Stomach (tissue), 9 donors: ENCODE results near the gene AATF. TPM values are rescaled to one million over a fixed set of nuclear protein-coding genes. Genes with fewer than 3 reads are reported as not detected.

Experiments used
- DNase-seq, 2 donors: peaks; one replicate each; pipeline versions ENCODE4 v3.0.0 to v3.0.0-alpha.2; 2013 to 2019
- H3K27ac ChIP-seq, 5 donors: fragments of 200-600 bp in 4 of 5; sonication (generic) in 4 of 5; one replicate each; pipeline ENCODE4 v1.5.1; 2013 to 2019; ENCODE audit warnings: mild to moderate bottlenecking in 1 of 5, moderate library complexity in 1 of 5
- H3K27me3 ChIP-seq, 3 donors: fragments of 200-600 bp; sonication (generic); one replicate each; pipeline ENCODE4 v1.5.1; 2017 to 2019; ENCODE audit warnings: mixed run types in 1 of 3
- H3K36me3 ChIP-seq, 4 donors: fragments of 200-600 bp; sonication (generic); 1 replicate in 3 of 4; 2 replicates in 1 of 4; pipeline ENCODE4 v1.5.1; 2016 to 2019
- H3K4me1 ChIP-seq, 4 donors: fragments of 200-600 bp; sonication (generic); one replicate each; pipeline ENCODE4 v1.5.1; 2016 to 2019
- H3K4me3 ChIP-seq, 4 donors: fragments of 200-600 bp; sonication (generic) in 3 of 4; one replicate each; pipeline ENCODE4 v1.5.1; 2016 to 2019; ENCODE audit warnings: mild to moderate bottlenecking in 1 of 4
- H3K9me3 ChIP-seq, 4 donors: fragments of 200-600 bp; sonication (generic); one replicate each; pipeline ENCODE4 v1.5.1; 2016 to 2019
- EP300 ChIP-seq: sonication (generic); formaldehyde crosslinking; IDR thresholded peaks from one replicate; pipeline ENCODE4 v1.6.1; 2017; ENCODE audit warnings: antibody characterized with exemption
- POLR2A ChIP-seq, 4 donors: fragments of 450-650 bp; IDR thresholded peaks; one replicate each; pipeline ENCODE4 v1.6.1; 2016; ENCODE audit warnings: antibody characterized with exemption in 4 of 4, control low read depth in 2 of 4, mild to moderate bottlenecking in 1 of 4, moderate library complexity in 1 of 4
- POLR2AphosphoS5 ChIP-seq, 3 donors: sonication (generic); formaldehyde crosslinking; IDR thresholded peaks; one replicate each; pipeline ENCODE4 v1.6.1; 2016; ENCODE audit warnings: antibody characterized with exemption in 3 of 3
- WGBS, 5 donors: extraction: QIAGEN DNeasy Blood & Tissue Kit in 3 of 5; methylation state at CpG; one replicate each; pipeline versions ENCODE4 v1.1.5 to v1.1.7; 2013 to 2018; 5-methylcytosine and 5-hydroxymethylcytosine counted together
- intact Hi-C: fragments of 100-400 bp; cut with DNase I; formaldehyde crosslinking; loops from one replicate; pipeline ENCODE4 v1.15.1; 2023; ENCODE audit warnings: low total_unique reads
- polyA plus RNA-seq, 3 donors: library from polyadenylated mRNA; stranded (reverse); fragments of 200-250 nt; gene quantifications; one replicate each; pipeline ENCODE4 v1.2.3, GENCODE V29; 2013
- total RNA-seq, 5 donors: library from RNA; depleted of rRNA; stranded (reverse); fragments of >200 nt; gene quantifications; one replicate each; pipeline versions ENCODE4 v1.1.0 to v1.2.3, GENCODE V29; 2014 to 2016
- TF ChIP-seq, protein P1 (sequence below), 7 experiments: fragments of 450-650 bp in 4 of 7; fragments of 200-600 bp in 3 of 7; sonication (generic) in 3 of 7; IDR thresholded peaks; one replicate each; pipeline ENCODE4 v1.5.1; 2016 to 2019; ENCODE audit warnings: antibody characterized with exemption in 7 of 7, control low read depth in 2 of 7, mild to moderate bottlenecking in 1 of 7
- donor health status: healthy with polysubstance abuse.
- donor health status: Bipolar disorder and iron deficiency.
- donor health status: healthy.

AATF gene
- total and polyA plus RNA-seq, 8 donors, result 5.3 to 52.7 (median 24.7) TPM

DNA sequence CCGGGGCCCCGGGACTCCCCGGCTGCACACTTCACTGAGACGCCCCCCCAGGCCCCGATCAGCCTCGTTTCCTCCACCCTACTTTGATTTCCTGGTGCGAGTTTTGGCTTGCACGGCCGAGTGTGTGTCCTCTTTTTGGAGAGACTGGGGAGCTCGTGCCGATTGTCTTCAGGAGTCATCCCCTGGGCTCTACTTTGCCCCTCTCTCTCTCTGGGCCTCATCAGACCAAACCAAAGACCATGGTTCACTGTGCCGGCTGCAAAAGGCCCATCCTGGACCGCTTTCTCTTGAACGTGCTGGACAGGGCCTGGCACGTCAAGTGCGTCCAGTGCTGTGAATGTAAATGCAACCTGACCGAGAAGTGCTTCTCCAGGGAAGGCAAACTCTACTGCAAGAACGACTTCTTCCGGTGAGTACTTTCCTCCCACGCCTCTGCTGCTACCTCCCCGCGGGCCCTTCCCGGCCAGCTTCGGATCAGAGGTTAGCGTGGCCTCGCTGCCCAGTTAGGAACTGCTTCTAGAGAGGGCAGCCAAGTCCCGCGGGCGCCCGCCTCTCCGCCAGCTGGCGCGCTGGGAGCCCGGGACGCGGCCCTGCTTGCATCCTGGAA lies 10.7 kb upstream of the AATF start:
- H3K4me3 ChIP-seq, result peak overlapping the region in 2 of 4 donors; percentile 16 to 39
- peaks cover 0 to 5% (median 0%) of the 10 kb centered on the region in 4 donors for H3K9me3 ChIP-seq
- WGBS, 5 donors, result 2 to 5% (median 3%) methylated on average over 26 to 36 of the region's 36 CpGs
- peaks cover 66 to 88% (median 80%) of the 10 kb centered on the region in 4 donors for H3K4me1 ChIP-seq
- no peak overlapping the region for H3K27ac ChIP-seq
- TF ChIP-seq, protein P1, sequence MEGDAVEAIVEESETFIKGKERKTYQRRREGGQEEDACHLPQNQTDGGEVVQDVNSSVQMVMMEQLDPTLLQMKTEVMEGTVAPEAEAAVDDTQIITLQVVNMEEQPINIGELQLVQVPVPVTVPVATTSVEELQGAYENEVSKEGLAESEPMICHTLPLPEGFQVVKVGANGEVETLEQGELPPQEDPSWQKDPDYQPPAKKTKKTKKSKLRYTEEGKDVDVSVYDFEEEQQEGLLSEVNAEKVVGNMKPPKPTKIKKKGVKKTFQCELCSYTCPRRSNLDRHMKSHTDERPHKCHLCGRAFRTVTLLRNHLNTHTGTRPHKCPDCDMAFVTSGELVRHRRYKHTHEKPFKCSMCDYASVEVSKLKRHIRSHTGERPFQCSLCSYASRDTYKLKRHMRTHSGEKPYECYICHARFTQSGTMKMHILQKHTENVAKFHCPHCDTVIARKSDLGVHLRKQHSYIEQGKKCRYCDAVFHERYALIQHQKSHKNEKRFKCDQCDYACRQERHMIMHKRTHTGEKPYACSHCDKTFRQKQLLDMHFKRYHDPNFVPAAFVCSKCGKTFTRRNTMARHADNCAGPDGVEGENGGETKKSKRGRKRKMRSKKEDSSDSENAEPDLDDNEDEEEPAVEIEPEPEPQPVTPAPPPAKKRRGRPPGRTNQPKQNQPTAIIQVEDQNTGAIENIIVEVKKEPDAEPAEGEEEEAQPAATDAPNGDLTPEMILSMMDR (IDR thresholded peaks at IDR 0.05), result no peak
- DNase-seq, result no peak
- no peaks in the 10 kb centered on the region for H3K36me3 ChIP-seq
- peaks cover 93 to 100% (median 100%) of the 10 kb centered on the region in 3 donors for H3K27me3 ChIP-seq
- intact Hi-C loops, result no loop called here

DNA sequence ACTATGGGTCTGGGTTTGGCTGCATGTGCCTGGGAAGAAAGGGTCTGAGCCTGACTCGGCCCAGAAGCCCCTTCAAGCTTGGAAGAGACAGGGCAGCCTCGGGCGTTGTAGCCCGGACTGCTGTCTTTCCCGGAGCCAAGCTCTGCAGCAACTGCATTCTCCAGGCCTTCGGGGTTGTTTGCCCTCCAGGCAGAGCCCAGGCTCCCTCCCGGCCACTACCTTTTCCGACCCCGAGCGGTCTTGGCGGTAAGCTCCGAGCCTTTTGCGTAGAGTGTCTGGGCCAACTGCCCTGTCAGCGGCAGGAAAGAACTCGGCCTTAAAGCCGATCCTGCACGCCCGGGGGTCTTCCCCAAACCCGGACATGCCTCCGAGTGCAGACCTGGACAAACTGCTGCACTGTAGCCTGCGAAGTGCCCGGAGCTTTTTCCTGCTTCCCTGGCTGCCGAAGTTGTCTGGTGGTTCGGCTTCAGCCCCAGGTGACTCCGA lies 10.1 kb upstream of the AATF start:
- Histone ChIP-seq H3K36me3 (no peaks in the 10 kb centered on the region), H3K9me3 (peaks cover 0 to 5% (median 0%) of the 10 kb centered on the region in 4 donors), H3K4me3 (peak overlapping the region in 1 of 4 donors; percentile 39), H3K27ac (no peak overlapping the region), H3K27me3 (peaks cover 93 to 100% (median 100%) of the 10 kb centered on the region in 3 donors), H3K4me1 (peaks cover 61 to 87% (median 76%) of the 10 kb centered on the region in 4 donors)
- 2 to 9% (median 3%) methylated on average over 9 to 25 of the region's 25 CpGs for WGBS, 5 donors
- intact Hi-C loops, result no loop called here
- no peak for TF ChIP-seq EP300
- no peak for TF ChIP-seq POLR2AphosphoS5 (IDR thresholded peaks at IDR 0.05)
- TF ChIP-seq, protein P1 (IDR thresholded peaks at IDR 0.05), result no peak
- TF ChIP-seq POLR2A (IDR thresholded peaks at IDR 0.05), result no peak
- DNase-seq, result no peak

DNA sequence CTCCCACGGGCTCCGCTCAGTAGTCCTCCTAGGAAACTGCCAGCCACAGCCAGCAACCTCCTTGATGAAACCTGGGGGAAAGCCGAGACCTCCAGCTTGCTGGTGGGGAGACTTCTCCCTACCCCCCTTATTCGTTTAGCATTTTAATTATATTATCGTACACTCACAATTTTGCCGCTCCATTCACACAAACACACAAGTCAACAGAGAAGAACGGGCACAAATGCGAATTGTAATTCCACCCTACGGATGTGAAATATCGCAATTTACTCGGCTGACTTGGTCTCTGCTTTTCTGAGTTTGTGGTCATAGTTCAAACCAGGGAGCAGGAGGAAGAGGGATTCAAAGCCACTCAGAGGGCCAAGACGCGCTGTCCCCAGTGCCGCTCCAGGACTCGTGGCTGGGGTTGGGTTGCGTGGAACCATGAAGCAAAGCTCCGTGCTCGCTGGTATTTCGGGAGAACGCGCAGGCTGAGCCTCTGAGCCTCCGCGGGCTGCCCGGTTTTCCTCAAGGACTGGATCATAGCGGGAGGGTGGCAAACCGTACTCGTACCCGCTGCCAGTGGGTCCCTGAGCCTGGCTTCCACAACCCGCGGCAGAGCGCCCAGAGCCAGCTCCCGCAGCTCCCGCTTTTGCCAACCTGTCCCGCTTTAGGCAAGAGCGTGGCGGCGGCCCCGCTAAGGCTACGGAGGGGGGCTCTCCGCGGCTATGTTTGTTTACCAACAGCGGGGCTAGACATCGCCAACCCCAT lies 9.5 kb upstream of the AATF start:
- H3K36me3 ChIP-seq, result no peaks in the 10 kb centered on the region
- DNase-seq, result no peak
- H3K27ac ChIP-seq, result no peak overlapping the region
- H3K4me1 ChIP-seq, result peaks cover 54 to 80% (median 70%) of the 10 kb centered on the region in 4 donors
- peaks cover 90 to 100% (median 100%) of the 10 kb centered on the region in 3 donors for H3K27me3 ChIP-seq
- 7 to 14% (median 10%) methylated on average over 13 to 43 of the region's 43 CpGs for WGBS, 5 donors
- H3K9me3 ChIP-seq, result peaks cover 0 to 5% (median 0%) of the 10 kb centered on the region in 4 donors
- intact Hi-C loops, result no loop called here
- no peak overlapping the region for H3K4me3 ChIP-seq
- TF ChIP-seq, protein P1 (IDR thresholded peaks at IDR 0.05), result no peak
- no peak for TF ChIP-seq POLR2A (IDR thresholded peaks at IDR 0.05)
- TF ChIP-seq POLR2AphosphoS5 (IDR thresholded peaks at IDR 0.05), result no peak
- no peak for TF ChIP-seq EP300

DNA sequence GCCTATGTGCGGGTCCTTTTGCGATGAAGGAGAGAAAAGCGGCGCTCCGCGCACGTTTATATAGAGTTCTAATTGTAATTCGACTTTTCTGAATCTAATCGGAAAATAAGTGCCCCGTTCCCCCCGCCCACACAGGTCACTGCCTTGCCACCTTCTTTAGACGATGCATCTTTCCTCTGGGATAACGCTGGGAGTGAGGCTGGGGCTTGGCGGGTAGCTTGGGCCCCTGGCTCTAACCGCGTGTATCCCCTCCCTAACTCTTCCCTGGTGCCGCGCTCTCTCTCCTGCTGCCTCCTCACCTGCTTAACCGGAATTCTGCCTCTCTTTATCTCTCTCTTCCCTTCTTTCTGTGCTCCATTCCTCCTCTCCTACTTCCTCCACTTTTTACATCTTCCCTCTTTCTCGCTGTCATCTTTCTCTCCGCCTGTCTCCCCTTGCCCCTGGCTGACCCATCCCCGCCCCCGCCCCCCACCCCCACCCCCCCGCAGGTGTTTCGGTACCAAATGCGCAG lies 8.9 kb upstream of the AATF start:
- H3K36me3 ChIP-seq, result no peaks in the 10 kb centered on the region
- no peak overlapping the region for H3K4me3 ChIP-seq
- WGBS, 5 donors, result 4 to 8% (median 6%) methylated on average over 24 to 26 of the region's 26 CpGs
- TF ChIP-seq POLR2AphosphoS5 (IDR thresholded peaks at IDR 0.05), result no peak
- no peak for TF ChIP-seq POLR2A (IDR thresholded peaks at IDR 0.05)
- TF ChIP-seq, protein P1 (IDR thresholded peaks at IDR 0.05), result no peak
- no peak for TF ChIP-seq EP300
- H3K9me3 ChIP-seq, result peaks cover 0 to 5% (median 0%) of the 10 kb centered on the region in 4 donors
- H3K4me1 ChIP-seq, result peaks cover 48 to 74% (median 63%) of the 10 kb centered on the region in 4 donors
- DNase-seq, result no peak
- no peak overlapping the region for H3K27ac ChIP-seq
- intact Hi-C loops, result no loop called here
- peaks cover 84 to 100% (median 100%) of the 10 kb centered on the region in 3 donors for H3K27me3 ChIP-seq
